NCI-H2107 treated with DMSO at 0.1 percent for 48 hours (cell line): Measurements from ENCODE around the gene EHBP1.
A peak's percentile ranks its signal among the peaks of the same experiment; 100 is the strongest.
"Not testable (repeated sequence)": the region's sequence is repeated elsewhere in the genome, so short reads cannot be mapped to it uniquely, and the experiment has no call there.

ENCODE experiments used
- DNase-seq: peaks from one replicate; lab custom pipeline; 2025; ENCODE audit not compliant: unreplicated experiment; lab: John Stamatoyannopoulos, UW

The EHBP1 gene

DNA sequence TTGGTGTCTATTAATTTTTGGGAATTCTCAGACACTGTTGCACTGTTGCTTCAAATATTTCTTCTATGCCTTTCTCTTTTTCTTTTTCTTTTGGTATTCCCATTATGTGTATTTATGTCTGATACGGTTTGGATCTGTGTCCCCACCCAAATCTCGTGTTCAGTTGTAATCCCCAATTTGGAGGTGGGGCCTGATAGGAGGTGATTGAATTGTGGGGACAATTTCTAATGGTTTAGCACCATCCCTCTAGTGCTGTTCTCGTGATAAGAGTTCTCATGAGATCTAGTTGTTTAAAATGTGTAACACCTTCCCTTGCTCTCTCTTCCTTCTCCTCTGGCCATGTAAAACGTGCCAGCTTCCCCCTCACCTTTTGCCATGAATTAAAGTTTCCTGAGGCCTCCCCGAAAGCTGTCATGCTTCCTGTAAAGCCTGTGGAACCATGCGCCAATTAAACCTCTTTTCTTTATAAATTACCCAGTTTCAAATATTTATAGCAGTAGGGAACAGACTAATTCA is 26.8 kb downstream of the EHBP1 start:
- DNase-seq = no peak

DNA sequence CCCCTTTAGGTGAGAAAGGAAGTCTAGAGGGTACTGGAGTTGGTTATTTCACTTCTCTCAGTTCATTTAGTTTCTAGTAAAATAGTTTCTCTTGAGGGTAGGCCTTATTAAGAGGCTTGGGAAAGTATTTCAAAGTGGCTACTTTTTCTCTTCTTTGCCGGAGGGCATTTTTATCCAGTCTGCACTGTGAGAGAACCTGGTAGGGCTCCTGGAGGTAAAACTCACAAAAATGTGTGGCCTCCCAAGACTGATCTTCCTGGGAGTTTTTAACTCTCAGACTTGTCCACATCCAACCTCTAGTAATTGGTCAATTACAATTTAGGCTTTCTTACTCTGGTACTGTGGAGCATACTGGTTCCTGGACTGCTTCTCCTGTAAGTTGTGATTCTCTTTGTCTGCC is 28.0 kb downstream of the EHBP1 start:
- no peak for DNase-seq

DNA sequence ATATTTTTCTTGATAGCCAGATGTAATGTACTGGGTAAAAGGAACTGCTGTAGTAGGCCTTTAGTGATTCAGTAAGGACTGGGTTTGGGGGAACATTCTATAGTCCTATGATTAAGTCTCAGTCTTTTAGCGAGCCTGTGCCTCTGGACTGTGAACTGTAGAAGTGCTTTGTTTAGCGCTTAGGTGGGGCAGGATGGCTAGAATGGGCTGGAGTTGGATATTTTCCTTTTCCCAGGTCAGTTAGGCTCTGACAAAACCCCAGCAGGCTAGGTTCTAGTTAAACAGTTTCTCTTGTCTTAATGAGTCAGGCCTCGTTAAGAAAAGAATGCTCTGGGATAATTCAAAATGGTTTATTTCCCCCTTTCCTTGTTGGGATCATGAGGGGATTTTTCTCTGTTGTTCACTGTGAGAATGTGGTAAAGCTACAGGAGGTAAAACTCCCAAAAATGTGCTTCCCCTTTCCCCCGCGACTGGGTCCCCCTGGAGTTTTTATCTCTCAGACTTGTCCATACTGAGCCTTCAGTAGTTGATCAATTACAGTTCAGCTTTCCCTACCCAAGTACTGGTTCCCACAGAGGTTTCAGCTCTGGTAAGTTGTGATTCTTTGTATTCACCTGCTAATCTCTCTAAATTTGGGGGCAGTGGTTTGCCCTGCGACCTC is 31.5 kb downstream of the EHBP1 start:
- no peak for DNase-seq

DNA sequence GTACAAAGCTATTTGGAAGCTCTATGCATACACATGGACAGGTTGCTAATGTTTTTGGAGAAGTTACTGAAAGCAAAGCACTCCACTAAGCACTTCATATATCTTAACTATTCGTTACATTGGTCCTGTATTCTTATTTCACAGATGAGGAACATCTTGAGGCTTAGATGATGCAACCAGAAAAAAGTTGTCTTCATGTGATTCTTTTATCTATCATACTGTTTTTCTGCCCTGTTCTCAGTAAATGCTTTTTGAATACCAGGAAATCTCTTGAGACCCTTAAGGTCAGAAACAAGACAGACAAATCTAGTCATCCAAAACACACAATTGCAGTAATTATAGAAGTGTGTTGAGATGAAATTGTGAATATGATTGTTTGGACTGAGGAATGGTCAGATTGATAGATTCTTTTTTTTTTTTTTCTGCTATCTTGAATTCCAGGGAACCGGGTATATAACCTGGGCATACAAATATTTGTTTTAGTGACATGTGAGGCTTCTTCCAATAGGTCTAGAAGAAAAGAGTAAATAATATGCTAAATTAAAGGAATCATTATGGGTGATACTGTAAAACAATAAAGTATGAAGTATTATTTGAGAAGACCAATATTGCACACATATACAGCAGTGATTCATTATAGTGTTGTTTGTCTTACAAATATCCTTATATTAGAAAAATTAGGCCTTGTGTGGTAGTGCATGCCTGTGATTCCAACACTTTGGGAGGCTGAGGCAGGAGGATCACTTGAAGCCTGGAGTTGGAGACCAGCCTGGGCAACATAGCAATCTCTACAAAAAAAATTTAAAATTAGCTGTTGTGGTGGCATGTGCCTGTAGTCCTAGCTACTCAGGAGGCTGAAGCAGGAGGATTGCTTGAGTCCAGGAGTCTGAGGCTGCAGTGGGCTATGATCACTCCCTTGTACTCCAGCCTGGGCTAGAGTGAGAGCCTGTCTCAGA is 33.7 kb downstream of the EHBP1 start:
- no peak for DNase-seq

DNA sequence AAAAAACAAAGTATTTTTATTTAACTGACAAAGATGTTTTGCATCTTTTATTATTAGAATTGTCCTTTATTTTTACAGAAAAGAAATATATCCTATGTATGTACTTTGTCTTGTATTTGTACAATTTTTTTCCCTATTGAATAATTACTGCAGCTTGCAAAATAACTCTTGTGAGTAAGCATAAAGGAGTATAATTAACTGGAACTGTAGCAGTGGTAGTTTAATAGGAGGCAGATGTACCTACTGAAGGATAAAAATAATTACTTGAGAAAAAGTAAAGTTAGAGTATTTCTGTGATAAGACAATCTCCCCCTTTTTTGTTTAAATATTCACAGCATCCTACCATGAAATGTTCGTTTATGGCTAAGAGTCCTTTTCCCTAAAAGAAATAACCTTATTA is 34.7 kb downstream of the EHBP1 start:
- no peak for DNase-seq

DNA sequence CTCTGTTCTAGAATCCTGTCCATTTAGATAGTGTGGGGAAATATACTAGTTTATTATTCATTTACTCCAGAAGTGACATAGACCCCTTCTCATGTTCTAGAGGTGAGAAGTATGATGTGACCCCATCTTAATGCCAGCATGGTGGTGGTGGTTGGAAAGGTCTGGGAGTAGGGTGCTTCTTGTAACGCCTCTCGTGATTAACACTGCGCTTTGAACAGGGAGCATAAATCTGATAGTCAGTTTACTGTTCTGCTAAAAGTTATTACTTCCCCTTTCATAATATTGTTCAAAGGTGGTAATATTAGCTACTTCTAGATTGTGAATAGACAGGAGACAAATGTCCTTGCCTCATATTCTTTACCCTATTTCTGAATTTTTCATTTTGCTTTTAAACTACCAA is 35.6 kb downstream of the EHBP1 start:
- no peak for DNase-seq

DNA sequence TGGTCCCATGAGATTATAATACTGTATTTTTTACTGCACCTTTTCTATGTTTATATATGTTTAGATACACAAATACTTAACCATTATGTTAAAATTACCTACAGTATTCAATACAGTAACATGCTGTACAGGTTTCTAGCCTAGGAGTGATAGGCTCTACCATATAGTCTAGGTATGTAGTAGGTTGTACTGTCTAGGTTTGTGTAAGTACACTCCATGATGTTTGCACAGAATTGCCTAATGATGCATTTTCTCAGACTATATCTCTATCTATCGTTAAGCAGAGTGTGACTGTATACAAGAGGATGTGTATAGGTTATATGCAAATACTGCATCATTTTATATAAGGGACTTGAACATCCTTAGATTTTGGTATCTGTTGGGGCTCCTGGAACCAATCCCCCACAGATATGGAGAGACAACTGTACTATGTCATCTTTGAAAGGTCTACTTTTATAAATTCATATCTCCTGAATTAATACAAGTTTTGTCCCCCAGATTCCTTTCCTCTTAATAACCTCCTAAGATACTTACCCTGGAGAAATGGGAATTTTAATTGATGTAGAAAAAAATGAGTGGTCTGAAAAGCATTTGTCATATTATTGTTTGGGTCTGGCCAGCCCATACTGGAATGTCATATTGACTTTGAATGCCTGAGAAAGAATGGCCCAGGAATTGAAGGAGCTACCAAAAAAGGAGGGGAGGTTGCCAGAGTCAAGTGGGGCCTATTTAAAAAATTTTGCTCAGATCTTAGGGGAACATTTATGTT is 36.6 kb downstream of the EHBP1 start:
- DNase-seq = no peak

DNA sequence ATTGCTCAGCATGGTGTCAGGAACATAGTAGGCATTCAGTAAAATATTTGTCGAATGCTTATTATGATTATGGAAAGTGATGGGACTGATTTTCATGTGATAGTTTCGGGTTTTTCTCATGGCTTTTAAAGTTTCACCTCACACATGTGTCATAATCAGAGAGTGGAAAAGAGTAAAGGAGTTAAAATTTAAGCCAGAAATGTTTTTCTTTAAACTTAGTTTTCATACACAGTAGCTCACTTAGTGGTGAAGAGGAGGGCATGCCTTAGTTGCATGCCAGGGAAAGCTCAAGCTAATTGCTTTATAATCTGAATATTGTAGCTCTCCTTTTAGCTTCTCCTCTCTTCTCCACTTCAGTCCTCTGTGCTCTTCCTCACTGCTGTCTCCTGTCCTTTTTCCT is 38.0 kb downstream of the EHBP1 start:
- no peak for DNase-seq

DNA sequence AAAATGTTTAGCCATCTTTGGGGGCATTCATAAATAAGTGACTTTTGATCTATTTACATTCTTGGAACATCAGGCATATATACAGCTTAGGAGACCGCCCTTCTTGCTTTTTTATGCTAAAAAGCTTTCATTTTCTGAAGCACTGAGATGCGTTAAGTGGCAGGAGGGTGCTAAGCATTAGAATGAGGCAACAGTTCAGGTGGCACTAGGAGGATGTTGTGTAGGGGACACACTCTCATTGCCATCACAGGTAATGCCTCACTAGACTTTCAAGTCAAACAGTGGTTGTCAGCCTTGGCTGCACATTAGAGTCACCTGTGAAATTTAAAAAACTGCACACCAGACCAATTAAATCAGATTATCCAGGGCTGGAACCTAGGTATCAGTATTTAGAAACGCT is 39.1 kb downstream of the EHBP1 start:
- DNase-seq = no peak

DNA sequence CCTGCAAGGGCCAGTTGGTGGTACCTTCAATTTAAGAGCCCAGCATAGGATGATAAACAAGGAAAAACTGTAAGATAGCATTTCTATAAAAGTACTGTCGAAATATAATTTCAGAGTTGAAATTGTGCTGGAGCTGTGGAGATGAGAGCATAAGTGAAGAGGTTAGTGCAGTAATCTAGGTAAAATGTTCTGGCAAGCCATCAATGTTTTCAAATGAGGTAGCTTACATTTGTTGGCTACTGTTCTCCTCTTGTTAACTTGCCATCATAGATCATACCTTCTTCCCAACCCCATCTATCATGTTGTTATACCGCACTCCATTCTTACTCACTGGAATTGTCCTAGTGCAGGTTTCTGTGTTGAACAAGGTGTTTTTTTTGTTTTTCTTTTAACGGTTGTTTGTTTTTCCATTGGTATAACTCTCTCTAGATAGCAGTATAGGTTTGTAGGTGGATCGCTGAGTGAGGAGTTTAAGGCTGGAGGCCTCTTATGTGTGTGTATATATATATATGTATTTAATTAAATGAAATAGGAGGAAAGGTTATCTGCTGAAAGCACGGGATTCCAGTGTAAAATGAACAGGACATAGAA is 40.5 kb downstream of the EHBP1 start:
- no peak for DNase-seq

DNA sequence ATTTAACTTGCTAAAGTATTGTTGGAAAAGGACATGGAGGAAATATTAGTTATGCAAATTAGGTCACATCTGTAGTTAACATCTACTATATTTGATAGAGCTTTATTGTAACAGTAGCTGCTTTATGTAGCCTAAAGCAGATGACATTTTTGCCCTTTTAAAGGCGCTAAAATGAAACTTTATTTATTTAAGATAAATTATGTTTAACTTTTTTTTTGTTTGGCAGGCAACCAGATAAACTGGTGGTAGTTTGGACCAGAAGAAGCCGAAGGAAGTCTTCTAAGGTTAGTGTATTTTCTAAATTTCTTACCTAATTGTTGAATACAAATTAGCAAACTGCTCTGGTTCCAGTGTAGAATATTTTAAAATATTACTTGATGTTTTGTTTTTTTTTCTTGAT is 41.7 kb downstream of the EHBP1 start:
- no peak for DNase-seq

DNA sequence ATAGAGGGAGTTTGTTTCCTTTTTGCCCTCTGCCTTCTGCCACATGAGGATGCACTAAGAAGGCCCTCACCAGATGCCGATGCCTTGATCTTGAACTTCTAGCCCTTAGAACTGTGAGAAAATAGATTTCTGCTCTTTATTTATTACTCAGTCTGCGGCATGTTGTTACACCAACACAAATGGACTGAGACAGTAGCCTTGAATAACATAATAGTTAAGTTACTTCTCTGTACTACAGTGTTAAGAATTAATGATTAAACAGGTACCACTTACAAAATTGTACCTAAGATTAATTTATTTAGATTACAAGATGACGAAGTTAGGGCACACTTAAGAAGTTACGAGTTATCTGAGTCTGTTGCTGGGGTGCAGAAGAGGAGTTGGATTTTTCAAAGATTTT is 42.4 kb downstream of the EHBP1 start:
- DNase-seq = no peak

DNA sequence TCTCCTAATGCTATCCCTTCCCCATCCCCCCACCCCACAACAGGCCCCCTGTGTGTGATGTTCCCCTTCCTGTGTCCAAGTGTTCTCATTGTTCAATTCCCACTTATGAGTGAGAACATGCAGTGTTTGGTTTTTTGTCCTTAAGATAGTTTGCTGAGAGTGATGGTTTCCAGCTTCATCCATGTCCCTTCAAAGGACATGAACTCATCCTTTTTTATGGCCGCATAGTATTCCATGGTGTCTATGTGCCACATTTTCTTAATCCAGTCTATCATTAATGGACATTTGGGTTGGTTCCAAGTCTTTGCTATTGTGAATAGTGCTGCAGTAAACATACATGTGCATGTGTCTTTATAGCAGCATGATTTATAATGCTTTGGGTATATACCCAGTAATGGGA is 43.6 kb downstream of the EHBP1 start:
- not testable (repeated sequence) for DNase-seq

DNA sequence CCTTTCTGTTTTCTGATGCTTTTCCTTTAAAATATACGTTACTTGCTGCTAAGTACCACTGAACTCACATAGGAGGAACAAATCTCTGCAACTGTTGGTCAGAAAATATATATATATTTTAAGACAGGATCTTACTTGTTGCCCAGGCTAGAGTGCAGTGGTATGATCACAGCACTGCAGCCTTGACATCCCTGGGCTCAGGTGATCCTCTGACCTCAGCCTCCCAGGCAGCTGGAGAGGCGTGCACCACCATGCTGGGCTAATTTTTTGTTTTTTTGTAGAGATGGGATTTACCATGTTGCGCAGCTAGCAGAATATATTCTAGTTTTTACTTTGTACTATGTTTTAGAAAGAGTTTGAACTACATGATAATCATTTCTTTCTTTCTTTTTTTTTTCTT is 51.5 kb downstream of the EHBP1 start:
- no peak for DNase-seq

DNA sequence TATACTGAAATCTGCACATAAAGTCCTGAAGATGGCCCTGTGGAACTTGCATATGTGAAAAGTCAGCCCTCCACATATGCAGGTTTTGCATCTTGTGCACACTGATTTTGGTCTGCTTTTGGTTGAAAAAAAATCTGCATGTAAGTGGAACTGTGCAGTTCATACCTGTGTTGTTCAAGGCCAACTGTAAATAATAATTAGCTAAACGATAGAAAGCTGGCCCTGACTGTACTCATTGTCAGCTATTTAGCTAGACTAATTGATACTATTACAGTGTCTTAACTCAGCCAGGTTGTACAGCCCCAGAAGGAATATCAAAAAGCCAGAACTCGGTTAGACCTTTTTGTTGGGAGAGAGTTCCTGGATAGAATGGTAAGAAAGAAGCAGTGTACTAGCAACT is 54.5 kb downstream of the EHBP1 start:
- no peak for DNase-seq

DNA sequence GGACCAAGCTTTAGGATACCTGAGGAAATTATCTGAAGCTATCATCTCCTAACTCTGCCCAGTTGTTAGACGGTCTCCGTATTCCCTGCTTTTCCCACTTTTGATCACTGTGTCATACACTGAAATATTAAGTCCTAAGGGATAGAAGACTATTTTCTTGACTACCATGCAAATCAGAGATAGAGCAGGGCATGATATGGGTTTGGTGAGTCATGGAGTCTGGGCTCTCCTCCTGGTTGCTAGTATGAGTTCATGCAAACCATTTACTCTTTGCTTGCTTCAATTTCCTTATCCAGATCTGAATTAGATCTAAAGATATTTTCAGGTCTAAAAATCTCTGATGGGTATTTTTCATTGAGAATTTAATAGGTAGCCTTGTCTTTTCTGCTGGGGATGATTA is 55.0 kb downstream of the EHBP1 start:
- no peak for DNase-seq

DNA sequence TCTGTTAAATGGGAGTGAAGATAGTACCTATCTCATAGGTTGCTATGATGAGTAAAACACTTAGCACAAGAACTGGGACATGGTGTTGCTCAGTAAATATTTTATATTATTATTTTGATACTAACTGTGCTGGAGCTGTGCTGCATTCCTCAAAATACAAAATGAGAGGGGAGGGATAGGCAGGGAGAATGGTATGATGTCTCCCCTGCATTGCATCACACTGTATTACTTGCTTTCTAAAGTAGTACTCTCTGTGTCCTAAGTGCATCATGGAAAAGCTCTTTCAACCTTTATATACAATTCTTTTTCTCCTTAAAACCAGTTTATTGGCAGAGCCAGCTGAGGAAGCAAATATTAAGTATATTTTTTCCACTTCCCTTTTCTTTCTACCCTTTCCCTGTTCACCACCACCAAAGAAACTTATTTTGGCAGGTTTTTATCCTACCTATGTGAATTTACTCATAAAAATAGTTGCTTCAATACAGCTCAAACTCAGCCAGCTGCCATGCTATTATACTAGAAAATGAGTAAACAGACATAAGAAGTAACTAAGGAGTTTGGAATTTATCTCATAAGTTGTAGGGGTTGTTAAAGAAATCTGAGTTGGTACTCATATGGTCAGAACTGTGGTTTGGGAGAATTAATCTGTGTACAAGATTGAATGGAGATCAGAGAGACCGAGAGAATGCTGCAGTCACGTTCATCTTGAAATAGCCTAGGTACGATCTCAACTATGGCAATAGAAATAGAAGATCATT is 60.3 kb downstream of the EHBP1 start:
- no peak for DNase-seq

DNA sequence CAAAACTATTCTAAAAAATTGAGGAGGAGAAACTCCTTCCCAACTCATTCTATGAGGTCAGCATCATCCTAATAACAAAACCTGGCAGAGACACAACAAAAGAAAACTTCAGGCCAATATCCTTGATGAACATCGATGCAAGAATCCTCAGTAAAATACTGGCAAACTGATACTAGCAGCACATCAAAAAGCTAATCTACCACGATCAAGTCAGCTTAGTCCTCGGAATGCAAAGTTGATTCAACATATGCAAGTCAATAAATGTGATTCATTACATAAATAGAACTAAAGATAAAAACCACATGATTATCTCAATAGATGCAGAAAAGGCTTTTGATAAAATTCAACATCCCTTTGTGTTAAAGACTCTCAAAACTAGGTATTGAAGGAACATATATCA is 63.1 kb downstream of the EHBP1 start:
- DNase-seq = no peak

DNA sequence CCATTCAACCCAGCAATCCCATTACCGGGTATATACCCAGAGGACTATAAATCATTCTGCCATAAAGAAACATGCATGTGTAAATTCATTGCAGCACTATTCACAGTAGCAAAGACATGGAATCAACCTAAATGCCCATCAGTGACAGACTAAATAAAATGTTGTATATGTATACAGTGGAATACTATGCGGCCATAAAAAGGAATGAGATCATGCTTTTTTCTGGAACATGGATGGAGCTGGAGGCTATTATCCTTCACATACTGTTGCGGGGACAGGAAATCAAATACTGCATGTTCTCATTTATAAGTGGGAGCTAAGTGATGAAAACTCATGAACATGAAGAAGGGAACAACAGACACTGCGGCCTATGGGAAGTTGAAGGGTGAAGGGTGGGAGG is 65.1 kb downstream of the EHBP1 start:
- DNase-seq = no peak

DNA sequence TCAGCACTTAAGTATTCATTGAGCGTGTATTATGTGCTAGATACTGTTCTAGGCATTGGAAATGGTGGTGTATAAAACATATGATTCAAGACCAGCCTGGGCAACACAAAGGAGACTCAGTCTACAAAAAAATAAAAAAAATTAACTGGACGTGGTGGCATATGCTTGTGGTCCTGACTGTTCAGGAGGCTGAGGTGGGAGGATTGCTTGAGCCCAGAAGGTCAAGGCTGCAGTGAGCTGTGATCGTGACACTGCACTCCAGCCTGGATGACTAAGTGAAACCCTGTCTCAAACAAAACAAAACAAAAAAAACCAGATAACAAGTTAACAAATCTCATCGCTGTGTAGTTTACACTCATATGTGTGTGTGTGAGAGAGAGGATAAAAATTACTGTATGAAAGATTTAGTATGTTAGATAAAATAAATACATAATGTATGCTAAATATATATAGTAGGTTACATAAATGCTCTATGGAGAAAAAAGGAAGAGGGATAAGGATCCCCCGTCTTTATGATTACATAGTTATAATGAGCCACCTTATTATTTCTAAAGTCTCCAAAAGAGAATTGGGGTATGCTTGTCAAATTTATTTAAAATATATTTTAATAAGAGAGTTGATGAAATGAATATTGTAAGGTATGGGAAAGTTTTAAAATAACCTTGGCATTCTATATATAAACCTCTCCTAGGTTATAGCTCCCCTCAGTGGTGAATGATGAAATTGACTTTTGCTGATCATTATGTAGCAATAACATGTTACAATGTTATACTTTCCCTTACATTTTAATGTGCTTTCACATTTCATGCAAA is 69.2 kb downstream of the EHBP1 start:
- peak; percentile 6 for DNase-seq
